Measurements from ENCODE around the gene TANC1. TPM values are rescaled to one million over a fixed set of nuclear protein-coding genes. Genes with fewer than 3 reads are reported as not detected.
A peak's percentile ranks its signal among the peaks of the same experiment; 100 is the strongest.

The TANC1 gene
- total and polyA plus RNA-seq, 2 of the 4 experiments (the other 2 are of a cell fraction) = 10.2 to 12.9 TPM

- ATAC-seq (ENCODE audit: low read depth) (peak; percentile 53), DNase-seq (peak; percentile 35)
- H3K4me1 ChIP-seq (ENCODE audit: control insufficient read depth, insufficient read depth, low read length) = peaks cover 15% of the 10 kb centered on the region
- no peak overlapping the region for H2BK5ac ChIP-seq (ENCODE audit: low read depth, low read length, poor library complexity, severe bottlenecking)
- H3K9me3 ChIP-seq (ENCODE audit: control insufficient read depth, insufficient read depth, low read length) = no peaks in the 10 kb centered on the region
- peak overlapping the region; percentile 27; the same call in 1 of the 2 replicates for H3K4me2 ChIP-seq (ENCODE audit: low read depth, low read length)
- H4K20me1 ChIP-seq (ENCODE audit: insufficient read depth, low read length) = peaks cover 11% of the 10 kb centered on the region; the same call in 1 of the 2 replicates
- H3K27me3 ChIP-seq (ENCODE audit: control insufficient read depth, insufficient read depth, low read length) = no peaks in the 10 kb centered on the region
- H3K4ac ChIP-seq (ENCODE audit: low read depth, low read length) = no peak overlapping the region
- H3K4me3 ChIP-seq (ENCODE audit: insufficient read depth, low read depth, low read length) = no peak overlapping the region
- no peak overlapping the region for H3K56ac ChIP-seq (ENCODE audit: extremely low read depth, insufficient read depth, low read length)
- POLR2A ChIA-PET (ENCODE audit: unreplicated experiment) = no interaction called here
- H3K18ac ChIP-seq (ENCODE audit: low read depth, low read length) = no peak overlapping the region
- H3K14ac ChIP-seq (replicated peaks; ENCODE audit: low read depth, low read length) = no peak overlapping the region
- H3K9ac ChIP-seq (ENCODE audit: low read depth, low read length) = no peak overlapping the region
- BruUV-seq (replicated peaks) = no TSS peak
- peaks cover 7% of the 10 kb centered on the region for H3K36me3 ChIP-seq (ENCODE audit: control insufficient read depth, insufficient read depth, low read length)
- no peak overlapping the region for H3K27ac ChIP-seq (ENCODE audit: insufficient read depth, low read length)
- H4K91ac ChIP-seq (ENCODE audit: insufficient read depth, low read depth, low read length) = no peak overlapping the region; the same call in 1 of the 2 replicates
- H4K5ac ChIP-seq (ENCODE audit: low read depth, low read length) = no peak overlapping the region
- no peak overlapping the region for H2BK20ac ChIP-seq (ENCODE audit: low read depth, low read length)
- no peak overlapping the region for H2AK5ac ChIP-seq (ENCODE audit: low read depth, low read length)
- H2AFZ ChIP-seq (replicated peaks; ENCODE audit: low read length, poor library complexity) = no peak overlapping the region
- no peak overlapping the region for H2BK15ac ChIP-seq (ENCODE audit: low read depth, low read length)
- intact Hi-C loops (cut with micrococcal nuclease) (no loop called here), dilution Hi-C loops (cut with HindIII; ENCODE audit: low sequenced_read_pairs, unreplicated experiment) (no loop called here), in situ Hi-C loops (cut with MboI; ENCODE audit: low sequenced_read_pairs) (no loop called here)
- H2BK120ac ChIP-seq (ENCODE audit: low read depth, low read length) = no peak overlapping the region
- H3K79me1 ChIP-seq (ENCODE audit: low read depth in 1 of 2, low read length in 2 of 2) = peaks cover 31 to 72% of the 10 kb centered on the region in 2 experiments
- H4K8ac ChIP-seq (ENCODE audit: low read depth in 2 of 2, low read length in 2 of 2) = peak overlapping the region in 1 of 2 experiments; percentile 56; a peak in 2 of 4 replicates
- H3K9me1 ChIP-seq (ENCODE audit: insufficient read depth, low read length) = peaks cover 28% of the 10 kb centered on the region
- H2AK9ac ChIP-seq (replicated peaks; ENCODE audit: low read depth, low read length, poor library complexity) = no peak overlapping the region
- H3K23ac ChIP-seq (ENCODE audit: low read depth, low read length) = no peak overlapping the region; the same call in 1 of the 2 replicates
- CTCF ChIA-PET = no interaction called here
- TF ChIP-seq CHD1 (IDR thresholded peaks at IDR 0.05; ENCODE audit: low read depth, low read length) (no peak), MAFK (IDR thresholded peaks at IDR 0.05; ENCODE audit: low read depth, low read length) (no peak), RCOR1 (IDR thresholded peaks at IDR 0.05; ENCODE audit: insufficient replicate concordance, low read length) (no peak), CEBPB (IDR thresholded peaks at IDR 0.05; ENCODE audit: low read depth, low read length) (no peak), USF2 (IDR thresholded peaks at IDR 0.05; ENCODE audit: low read depth, low read length) (no peak), SMC3 (IDR thresholded peaks at IDR 0.05; ENCODE audit: low read depth, low read length) (no peak), POLR2A (IDR thresholded peaks at IDR 0.05; ENCODE audit: low read depth, low read length) (no peak), NFE2L2 (IDR thresholded peaks at IDR 0.05; ENCODE audit: low read depth, low read length) (no peak), BHLHE40 (IDR thresholded peaks at IDR 0.05; ENCODE audit: low read depth, low read length) (no peak), MAZ (IDR thresholded peaks at IDR 0.05; ENCODE audit: borderline replicate concordance, low read depth, low read length) (no peak), RAD21 (IDR thresholded peaks at IDR 0.05; ENCODE audit: low read length) (no peak), MXI1 (IDR thresholded peaks at IDR 0.05; ENCODE audit: borderline replicate concordance, low read depth, low read length) (no peak), RFX5 (IDR thresholded peaks at IDR 0.05; ENCODE audit: low read depth, low read length) (no peak), FOS (IDR thresholded peaks at IDR 0.05; ENCODE audit: low read depth, low read length) (no peak)
- TF ChIP-seq, protein P1, sequence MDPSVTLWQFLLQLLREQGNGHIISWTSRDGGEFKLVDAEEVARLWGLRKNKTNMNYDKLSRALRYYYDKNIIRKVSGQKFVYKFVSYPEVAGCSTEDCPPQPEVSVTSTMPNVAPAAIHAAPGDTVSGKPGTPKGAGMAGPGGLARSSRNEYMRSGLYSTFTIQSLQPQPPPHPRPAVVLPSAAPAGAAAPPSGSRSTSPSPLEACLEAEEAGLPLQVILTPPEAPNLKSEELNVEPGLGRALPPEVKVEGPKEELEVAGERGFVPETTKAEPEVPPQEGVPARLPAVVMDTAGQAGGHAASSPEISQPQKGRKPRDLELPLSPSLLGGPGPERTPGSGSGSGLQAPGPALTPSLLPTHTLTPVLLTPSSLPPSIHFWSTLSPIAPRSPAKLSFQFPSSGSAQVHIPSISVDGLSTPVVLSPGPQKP (IDR thresholded peaks at IDR 0.05; ENCODE audit: borderline replicate concordance, low read depth, low read length) = no peak
- TF ChIP-seq, protein P2, sequence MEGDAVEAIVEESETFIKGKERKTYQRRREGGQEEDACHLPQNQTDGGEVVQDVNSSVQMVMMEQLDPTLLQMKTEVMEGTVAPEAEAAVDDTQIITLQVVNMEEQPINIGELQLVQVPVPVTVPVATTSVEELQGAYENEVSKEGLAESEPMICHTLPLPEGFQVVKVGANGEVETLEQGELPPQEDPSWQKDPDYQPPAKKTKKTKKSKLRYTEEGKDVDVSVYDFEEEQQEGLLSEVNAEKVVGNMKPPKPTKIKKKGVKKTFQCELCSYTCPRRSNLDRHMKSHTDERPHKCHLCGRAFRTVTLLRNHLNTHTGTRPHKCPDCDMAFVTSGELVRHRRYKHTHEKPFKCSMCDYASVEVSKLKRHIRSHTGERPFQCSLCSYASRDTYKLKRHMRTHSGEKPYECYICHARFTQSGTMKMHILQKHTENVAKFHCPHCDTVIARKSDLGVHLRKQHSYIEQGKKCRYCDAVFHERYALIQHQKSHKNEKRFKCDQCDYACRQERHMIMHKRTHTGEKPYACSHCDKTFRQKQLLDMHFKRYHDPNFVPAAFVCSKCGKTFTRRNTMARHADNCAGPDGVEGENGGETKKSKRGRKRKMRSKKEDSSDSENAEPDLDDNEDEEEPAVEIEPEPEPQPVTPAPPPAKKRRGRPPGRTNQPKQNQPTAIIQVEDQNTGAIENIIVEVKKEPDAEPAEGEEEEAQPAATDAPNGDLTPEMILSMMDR (conservative IDR thresholded peaks at IDR 0.05; ENCODE audit: low read depth, low read length) = no peak
- no CpG with 5 or more reads among the region's 13 CpGs for WGBS, 2 experiments (ENCODE audit: extremely low coverage in 2 of 2, insufficient read length in 1 of 2)
Observed at GRCh38 chr2:159003555-159003954, 35.1 kb downstream of the TANC1 start.

Data from IMR-90 (cell line).